ENCODE results near the gene YIPF1.
A peak's percentile ranks its signal among the peaks of the same experiment; 100 is the strongest.

Gene YIPF1

DNA sequence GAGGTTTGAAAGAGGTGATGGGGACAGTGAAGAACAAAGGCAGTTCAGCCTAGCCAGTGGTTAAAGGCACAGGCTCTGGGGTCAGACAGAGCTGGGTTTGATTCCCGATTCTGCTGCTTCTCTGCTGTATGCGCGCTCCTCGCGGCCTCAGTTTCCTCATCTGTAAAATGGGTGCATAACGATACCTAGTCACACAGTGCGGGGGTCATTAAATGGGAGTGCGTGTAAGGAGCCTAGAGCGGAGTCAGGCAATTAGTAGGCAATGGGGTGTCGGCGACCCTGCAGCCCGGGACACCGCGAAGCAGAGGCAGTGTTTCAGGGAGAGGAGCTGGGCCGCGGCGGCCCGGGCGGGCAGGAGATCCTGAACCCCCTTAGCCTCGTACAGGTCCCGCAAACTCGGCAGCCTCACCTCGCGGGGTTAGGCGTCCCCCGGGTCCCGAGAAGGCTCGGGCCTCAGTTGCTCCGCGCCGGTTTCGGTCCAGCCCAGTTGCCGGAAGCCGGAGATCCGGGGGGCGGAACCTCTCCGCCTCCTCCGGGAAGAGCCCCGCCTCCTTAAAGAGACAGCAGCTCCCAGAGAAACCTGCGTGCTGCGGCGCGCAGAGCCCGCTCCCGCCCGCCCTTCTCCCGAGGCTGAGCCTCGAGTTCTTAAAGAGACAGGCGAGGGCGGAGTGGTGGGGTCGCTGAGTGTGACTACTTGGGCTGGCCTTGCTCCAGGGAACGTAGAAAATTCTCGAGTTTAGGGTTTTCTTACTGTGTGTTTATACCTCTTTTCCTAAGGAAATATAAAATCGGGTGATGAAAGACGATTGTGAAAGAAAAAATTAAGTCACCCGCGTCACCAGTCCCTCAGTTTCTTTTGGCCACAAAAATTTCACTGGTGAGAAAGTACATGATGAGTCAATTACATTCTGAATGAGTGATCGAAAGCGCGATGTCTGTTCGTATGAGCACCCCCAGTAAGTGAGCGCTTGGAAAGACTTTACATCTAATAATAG, at the start of gene YIPF1:
Gene YIPF1, minus strand, starts transcription at position 494 of the 995 bp plus-strand sequence. CDS start 860 bp downstream, outside the sequence.
- DNase-seq (ENCODE audit: low spot score) = peak; percentile 95

DNA sequence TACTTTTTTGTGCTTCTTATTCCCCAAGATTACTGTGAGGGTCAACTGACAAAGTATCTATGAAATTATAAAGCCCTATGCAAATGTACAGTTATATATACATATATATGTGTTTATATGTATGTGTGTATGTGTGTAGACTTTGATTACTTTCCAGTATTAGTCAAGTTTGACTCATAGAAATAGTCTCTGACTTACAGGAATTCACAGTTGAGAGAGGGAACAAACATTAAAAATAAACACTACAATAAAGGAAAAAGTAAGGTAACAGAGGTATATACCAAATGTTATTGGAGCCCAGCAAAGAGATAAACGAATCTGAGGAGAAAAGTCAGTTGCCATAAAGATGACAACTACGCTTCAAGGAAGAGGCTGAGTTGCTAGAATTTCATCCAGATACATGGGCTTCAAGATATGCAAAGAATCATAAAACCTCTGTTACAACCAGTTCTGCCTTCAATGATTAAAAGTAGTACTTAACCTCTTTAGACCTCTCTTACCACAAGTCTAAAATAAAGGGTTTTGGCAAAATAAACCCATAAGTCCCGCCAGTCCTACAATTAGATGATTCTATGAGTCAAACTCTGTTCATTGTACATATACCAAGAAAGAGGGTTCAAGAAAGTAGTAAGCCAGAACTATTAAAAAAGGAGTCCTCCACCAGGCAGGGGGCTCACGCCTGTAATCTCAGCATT, 48.7 kb upstream of the YIPF1 start:
- DNase-seq (ENCODE audit: low spot score) = no peak

DNA sequence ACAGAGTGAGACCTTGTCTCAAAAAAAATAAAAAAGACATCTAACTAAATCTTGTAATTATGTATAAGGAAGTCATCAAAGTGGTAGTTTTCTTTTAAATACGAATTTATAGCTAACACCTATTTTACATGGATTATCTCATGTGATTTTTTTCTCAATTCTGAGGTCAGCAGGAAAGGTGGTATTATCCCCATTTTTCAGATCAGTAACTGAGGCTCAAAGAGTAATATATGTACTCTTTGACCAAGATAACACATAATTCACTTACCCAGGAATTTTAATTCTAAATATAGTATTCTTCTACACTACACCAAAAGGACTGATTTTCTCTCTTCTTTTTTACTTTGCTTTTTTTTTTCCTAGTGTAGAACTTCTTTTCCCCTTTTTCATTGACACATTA, 46.8 kb upstream of the YIPF1 start:
- DNase-seq (ENCODE audit: low spot score) = no peak

DNA sequence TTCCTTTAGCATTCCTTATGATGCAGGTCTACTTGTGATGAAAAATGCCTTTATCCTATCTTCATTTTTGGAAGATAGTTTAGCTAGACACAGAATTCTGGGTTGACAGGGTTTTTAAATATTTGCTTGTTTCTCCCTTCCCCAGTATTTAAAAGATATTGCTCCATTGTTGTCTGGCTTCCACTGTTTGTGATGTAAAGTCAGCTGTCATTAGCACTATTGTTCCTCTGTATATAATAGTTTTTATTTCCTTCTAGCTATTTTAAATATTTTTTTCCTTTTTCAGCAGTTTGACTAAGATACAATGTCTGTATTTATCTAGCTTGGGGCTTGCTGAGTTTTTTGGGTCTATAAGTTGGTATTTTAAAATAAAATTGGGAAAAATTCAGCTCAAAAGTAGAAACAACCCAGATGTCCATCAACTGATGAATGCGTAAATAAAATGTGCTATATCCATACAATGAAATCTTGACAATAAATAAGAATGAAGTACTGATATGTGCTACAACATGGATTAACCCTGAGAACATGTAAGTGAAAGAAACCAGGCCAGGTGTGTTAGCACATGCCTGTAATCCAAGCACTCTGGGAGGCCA, 44.7 kb upstream of the YIPF1 start:
- DNase-seq (ENCODE audit: low spot score) = no peak

DNA sequence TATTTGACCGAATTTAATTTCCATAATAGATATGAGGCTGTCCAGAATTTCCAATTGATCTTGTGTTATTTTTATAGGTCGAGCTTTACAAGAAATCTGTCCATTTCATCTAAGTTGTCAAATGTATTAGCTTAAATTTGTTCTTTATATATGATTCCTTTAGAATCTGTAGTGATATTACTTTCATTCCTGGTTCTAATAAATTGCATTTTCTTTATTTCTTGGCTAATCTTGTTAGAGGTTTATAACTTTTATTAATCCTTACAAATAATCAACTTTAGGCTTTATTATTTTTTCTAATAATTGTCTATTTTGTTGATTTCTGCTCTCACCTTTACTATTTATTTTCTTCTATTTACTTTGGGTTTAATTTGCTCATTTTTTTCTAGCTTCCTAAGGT, 41.9 kb upstream of the YIPF1 start:
- DNase-seq (ENCODE audit: low spot score) = no peak

DNA sequence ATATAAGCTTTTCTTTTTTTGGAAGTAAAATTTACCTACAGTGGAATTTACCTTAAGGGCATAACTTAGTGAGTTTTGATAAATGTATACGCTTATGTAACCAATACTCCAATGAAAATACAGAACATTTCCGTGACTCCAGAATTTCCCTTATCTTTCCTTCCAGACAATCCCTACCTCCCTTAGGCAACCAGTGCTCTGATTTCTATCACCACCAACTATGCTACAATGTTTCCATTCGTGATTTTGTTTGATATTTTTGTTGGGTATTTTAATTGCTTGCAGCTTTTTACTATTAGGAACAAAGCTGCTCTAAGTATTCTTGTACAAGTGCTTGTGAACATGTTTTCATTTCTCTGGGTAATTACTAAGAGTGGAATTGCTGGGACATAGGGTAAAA, 41.3 kb upstream of the YIPF1 start:
- DNase-seq (ENCODE audit: low spot score) = no peak

DNA sequence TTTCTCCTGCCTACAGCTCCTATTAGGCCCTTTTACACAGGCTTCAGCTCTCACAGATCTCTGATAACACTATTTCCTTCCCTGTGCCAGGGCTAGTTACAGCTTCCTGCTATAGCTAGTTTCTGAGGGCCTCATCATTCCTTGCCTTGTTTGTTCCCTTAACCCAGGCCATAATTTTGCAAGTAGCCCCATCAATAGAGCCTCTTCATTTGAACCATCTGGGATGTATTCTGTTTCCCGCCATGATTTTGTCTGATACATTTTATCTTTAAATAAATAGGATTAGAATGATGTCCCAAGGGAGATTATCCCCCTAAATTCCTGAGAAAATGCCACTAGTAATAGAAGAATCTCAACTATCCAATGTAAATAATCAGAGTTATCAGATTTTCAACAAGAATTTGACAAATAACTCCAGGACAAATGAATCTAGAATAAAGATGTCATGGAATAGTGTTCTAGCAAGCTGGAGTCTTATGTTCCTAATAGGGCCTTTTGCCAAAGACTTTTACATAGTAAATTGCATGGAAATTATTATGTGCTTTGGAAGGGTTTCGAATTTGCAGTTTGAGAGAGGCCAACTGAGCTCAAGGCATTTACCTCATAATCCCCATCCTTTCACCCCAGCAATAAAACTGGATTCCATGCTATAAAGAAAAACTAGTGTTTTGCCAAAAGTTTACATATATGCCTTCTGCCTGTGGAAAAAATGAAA, 39.8 kb upstream of the YIPF1 start:
- no peak for DNase-seq (ENCODE audit: low spot score)

DNA sequence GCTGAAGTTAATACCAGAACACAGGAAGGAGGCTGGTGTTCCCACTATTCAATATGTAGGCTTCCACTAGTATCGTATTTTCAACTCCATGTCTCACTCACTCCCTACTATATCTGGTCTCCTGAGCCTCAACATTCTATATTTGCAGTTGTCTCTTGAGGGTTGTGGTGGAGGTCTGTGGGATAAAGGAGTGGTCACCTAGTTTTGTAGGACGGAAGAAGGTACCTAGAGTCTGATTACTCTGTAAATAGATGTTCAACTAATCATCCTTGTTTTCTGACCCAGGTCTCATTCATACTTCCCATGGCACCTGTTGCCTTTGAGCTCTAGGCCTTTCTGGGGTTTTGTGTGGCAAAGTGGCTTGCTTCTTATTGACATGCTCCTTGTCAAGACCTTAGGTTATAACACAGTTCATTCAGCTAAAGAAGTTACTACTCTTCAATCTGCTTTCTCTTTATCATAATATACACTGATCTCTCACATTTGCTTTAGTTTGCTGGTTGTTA, 37.8 kb upstream of the YIPF1 start:
- no peak for DNase-seq (ENCODE audit: low spot score)

DNA sequence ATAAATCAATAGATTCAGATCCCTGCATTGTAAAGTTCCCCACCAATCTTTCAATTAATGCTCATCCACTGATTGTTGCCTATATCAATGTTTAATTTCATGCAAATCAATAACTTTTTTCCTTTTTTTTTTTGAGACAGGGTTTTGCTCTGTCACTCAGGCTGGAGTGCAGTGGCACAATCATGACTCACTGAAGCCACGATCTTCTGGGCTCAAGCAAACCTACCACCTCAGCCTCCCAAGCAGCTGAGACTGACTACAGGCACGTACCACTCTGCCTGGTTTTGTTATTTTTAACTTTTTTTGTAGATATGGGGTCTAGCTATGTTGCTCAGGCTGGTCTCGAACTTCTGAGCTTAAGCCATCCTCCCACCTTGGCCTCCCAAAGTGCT, 30.1 kb upstream of the YIPF1 start:
- no peak for DNase-seq (ENCODE audit: low spot score)

DNA sequence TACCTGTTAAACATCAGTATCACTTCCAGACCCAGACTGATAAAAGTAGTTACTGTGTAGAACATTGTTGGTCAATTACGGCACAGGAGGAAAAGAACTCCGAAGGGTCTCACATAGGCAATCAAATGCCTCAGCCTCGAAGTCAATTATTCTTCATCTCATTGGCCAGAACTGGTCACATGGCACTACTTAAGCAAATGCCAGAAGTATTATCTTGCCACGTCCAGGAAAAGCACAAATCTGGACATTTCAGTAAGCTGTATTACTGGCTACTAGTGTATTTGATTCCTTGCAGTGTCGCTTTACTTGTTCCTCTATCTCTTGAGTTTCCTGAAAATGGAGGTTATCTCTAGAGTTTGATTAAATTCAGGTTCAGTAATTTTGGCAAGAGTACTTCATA, 28.7 kb upstream of the YIPF1 start:
- no peak for DNase-seq (ENCODE audit: low spot score)

DNA sequence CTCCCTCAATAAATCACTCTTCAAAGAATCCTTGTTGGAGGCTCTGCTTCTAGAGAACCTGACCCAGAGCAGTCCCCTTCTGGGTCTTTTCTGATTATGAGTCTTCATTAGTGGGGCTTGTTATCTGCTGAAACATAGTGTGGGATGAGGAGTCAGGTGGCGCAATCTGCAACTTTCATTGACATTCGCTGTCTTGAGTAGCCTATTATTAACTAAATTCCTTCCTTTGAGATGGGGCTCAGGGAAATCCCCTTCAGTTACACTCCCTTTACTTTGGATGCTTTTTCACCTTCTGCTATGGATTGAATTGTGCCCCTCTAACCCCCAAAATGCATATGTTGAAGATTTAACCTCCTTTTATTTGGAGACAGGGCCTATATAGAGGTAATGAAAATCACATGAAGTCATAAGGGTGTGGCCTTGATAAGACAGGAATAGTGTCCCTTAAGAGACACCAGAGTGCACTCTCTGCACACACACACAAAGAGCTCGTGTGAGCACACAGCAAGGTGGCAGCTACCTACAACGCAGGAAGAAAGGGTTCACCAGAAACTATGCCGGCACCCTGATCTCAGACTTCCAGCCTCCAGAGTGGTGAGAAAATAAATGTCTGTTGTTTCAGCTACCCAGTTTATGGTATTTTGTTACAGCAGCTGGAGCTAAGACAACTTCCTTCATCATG, 23.9 kb upstream of the YIPF1 start:
- no peak for DNase-seq (ENCODE audit: low spot score)

DNA sequence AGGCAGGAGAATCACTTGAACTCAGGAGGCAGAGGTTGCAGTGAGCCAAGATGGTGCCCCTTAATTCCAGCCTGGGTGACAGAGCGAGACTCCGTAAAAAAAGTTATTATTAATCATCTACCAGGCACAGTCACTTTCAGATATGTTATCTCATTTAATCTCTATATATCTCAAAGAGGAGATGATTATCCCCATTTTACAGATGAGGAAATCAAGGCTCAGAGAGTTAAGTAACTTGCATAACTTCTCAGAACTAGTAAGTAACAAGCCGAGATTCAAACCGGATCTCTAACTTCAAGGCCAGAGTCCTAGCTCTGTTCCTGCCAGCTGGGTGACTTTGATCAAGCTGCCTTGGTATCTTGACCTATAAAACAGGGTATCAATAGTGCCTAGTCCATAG, 21.8 kb upstream of the YIPF1 start:
- no peak for DNase-seq (ENCODE audit: low spot score)

DNA sequence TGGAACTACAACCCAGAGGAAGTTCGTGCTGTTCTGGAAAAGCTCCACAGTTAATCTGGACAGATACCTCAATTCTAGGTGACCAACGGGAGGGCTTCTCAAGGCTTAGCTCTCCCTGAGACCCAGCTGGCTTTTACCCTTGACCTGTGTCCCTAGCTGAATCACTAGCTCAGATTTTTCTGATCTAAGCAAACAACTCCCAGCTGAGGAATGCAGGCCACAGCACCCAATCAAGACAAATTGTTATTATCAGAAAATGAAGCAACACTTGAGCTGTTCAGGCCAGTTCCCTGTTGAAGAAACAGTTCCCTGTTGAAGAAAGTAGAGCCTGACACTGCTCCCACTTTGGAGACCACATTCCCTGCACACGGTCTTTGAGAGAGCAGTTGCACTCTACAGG, 20.3 kb upstream of the YIPF1 start:
- no peak for DNase-seq (ENCODE audit: low spot score)

DNA sequence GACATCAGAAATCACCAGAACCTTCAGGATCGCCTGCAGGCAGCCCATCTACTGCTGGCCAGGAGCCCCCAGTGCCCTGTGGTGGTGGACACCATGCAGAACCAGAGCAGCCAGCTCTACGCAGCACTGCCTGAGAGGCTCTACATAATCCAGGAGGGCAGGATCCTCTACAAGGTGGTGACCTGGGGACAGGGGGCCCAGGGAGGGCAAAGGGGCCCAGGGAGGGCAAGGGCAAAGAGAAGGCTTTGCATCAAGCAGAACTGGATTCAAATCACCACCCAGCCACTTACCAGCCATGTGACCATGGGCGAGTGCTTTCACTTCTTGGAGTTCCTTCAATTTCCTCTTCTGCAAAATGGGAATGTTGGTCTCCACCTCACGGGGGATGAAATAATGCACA, 16.5 kb upstream of the YIPF1 start:
- DNase-seq (ENCODE audit: low spot score) = no peak

DNA sequence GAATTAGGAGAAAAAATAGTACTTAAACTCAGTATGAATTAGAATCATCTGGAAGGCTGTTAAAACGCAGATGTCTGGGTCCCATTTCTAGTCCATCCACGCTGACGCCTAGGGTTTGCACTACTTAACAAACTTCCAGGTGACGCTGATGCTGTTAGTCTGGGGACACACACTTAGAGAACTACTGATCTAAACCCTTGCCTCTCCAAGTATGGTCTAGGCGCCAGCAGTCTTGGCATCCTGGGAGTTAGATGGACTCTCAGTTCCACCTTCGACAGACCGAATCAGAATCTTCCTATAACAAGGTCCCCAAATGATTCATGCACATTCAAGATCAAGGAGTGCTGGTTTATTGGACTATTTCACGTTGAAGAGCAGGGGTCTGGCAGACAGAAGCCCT, 15.9 kb upstream of the YIPF1 start:
- no peak for DNase-seq (ENCODE audit: low spot score)

DNA sequence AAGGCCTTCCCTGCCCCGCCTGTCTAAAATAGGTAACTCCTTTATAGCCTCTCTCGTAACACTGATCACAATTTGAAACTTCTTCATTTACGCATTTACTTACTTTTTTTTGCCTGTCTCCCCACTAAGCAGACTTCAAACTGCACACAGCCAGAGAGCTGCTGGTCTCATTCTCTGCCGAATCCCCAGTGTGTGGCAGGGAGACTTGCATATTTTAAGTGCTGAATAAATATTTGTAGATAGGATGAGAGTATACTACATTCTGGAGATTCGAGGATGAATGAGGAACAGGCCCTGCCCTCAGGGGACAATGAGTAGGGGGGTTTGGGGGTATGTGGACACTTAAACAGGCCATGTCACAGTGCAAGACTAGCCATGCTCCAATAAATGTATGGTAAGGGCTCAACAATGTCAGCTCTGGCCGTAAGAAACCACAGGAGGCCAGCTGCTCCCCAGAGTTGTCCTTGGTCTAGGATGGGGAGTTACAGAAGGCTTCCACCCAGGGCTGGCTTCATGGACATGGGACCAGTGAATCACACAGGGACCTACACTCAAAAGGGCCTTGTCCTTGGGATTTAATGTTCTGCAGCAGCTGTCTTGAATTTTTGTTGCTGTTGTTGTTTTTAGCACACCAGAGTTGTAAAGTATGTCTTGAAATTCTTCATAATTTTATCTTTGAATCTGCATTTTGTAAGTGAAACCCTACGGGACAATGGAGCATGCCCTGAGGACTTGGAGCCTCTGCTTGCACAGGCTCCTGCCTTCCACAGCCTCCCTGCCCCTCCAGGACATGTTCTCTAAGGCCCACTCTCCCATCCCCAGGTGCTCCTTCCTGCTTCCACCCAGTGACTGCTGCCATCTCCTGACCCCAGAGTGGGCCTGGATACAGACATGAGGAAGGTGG, 12.9 kb upstream of the YIPF1 start:
- DNase-seq (ENCODE audit: low spot score) = no peak

DNA sequence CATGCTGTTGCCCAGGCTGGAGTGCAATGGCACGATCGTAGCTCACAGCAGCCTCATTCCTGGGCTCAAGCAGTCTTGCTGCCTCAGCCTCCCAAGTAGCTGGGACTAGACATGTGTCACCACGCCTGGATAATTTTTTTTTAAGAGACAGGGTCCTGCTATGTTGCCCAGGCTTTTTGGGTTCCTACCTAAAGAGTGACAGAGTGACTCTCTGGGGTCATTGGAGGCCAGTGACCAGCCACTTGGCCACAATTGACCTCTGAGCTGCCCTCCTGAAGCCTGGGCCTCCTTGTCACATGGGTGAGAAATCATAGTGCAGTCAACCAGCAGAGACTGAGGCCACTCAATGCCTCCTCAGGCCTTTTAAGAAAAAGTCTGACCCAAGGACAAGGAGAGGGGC, 10.1 kb upstream of the YIPF1 start:
- DNase-seq (ENCODE audit: low spot score) = no peak

DNA sequence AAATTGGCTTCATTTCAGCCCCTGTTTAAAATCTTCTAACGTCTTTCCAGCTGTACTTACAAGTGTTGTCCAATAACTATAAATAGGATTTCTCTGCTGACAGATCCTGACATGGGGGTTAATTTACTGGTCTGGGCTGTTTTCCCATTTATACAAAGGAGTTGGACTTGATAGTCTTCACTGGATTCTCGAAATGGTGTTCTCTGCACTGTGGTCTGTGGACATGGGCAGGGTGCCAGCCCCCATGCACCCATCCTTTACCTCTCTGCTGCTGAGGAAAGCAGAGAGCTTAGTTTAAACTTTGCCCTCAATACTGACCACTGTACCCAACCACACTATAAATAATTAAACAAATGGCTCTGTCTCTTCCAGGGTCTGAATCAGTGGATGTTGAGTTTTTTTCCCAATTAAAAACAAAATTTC, 9.6 kb upstream of the YIPF1 start:
- no peak for DNase-seq (ENCODE audit: low spot score)

DNA sequence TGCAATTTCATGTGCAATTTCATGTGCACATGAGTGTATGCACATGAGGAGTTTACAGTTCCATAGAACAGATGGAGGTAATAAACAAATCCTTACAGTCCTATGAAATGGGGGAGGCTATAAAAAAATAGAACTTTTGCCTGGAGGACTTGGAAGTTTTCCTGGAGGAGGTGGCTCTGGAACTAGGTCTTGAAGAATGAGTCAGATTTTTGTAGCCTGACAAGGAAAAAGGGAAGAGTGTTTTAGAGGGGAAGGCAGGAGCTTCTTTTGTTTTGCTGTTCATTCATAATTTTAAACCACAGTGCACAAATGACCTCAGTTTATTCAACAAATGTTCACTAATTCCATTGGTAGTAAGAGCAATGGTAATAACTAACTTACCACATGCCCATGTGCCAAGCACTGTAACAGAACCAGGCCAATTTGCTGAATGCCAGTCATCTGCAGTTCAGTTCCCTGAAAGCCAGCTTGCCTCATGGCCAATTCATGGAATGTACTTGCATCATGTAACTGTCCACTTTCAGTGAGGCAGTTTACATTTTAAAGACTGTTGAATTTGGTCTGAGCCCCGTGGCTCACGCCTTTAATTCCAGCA, 7.1 kb upstream of the YIPF1 start:
- no peak for DNase-seq (ENCODE audit: low spot score)

DNA sequence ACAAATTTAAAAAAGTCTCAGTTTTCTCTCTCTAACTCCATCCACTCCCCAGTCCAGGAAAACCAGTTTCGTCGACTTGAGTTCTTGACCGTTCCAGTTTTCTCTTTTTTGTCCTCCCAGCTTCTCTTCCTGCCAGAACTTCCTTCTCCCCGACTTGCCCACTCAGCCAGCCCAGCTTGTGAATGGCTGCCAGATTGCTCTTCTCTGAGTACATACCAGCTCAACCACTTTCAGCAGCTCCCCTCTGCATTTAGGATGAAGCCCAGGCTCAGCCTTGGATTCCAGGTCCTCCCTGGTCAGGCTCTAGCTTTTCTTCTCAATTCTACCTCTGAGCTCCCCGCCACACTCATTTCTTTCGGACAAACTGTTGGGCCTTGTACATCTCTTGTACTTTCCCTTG, 5.8 kb upstream of the YIPF1 start:
- DNase-seq (ENCODE audit: low spot score) = no peak

Data from D341Med (cell line).